Measurements from ENCODE around the gene FLAD1.
"Not testable (repeated sequence)": the region's sequence is repeated elsewhere in the genome, so short reads cannot be mapped to it uniquely, and the experiment has no call there.

The FLAD1 gene

DNA sequence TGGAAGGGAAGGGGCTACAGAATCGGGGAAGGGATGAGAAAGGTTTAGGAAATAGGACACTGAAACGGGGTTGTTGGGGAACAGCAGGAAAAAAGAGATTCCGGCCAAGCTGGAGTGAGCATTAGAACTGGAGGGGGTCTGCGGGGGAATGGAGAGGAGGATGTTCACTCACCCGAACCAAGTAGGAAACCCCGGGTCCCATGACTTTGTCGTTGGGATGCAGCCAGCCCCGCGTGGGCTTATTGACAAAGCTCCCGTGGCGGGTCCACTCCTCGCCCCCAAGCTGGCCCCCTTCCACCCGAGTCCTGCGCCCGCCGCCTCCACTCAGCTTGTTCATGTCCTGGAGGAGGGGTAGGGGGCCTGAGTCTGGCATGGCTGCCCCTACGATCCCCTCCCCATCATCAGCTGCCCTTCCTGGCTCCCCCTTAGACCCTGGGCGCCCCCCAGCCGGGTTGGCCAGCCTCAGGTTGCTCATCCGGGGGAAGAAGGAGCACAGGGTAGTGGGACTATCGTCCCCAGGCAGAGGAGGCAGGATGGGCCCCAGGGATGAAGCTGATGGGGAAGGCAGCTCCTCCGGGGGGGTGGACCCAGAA is 13.2 kb upstream of the FLAD1 start:
- no peak for DNase-seq

GRCh38 chr1:154970631-154971340 is 12.4 kb upstream of the FLAD1 start, which contains the start of gene SHC1:
Gene SHC1 (minus strand): TSS chr1:154970747. CDS start chr1:154970526, 221 bp downstream.
- peak; percentile 70 for DNase-seq

- no peak for DNase-seq
These were observed 11.7 kb upstream of the FLAD1 start for GRCh38 chr1:154971341-154971998.

- no peak for DNase-seq
These were observed 11.0 kb upstream of the FLAD1 start for GRCh38 chr1:154972213-154972516.

DNA sequence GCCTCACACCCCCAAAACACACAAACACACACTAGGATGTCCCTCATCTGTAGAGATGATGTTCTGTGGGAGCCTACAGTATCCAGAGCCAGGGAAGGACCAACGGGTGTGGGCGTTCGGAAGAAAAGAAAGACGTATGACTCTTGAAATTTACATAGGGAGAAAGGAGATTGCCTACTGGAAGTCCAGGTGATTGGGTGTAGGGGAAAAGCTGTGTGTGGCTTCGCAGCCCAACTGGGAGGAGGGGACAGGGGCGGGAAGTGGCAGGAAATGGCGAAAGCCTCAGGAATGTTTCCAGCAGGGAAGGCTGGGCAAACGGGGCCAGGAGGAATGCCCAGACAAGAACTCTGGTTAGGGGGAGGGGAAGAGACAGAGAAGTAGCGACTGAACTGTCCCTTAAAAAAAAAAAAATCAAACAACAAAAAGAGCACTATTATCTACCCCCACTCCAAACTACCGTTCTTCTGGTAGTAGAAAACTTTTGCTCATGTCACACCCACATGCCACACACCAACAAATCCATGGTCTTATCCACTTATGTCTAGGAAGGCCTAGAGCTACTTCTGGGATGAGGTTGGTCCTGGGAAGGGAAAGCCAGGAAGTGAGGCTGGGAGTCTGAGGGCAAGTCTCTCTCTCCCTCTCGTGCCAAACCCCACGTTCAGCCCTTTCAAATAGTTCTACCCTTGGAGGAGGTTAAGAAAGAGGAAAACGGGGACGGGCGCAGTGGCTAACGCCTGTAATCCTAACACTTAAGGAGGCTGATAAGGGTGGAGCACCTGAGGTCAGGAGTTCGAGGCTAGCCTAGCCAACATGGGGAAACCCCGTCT is 10.4 kb upstream of the FLAD1 start:
- no peak for DNase-seq

DNA sequence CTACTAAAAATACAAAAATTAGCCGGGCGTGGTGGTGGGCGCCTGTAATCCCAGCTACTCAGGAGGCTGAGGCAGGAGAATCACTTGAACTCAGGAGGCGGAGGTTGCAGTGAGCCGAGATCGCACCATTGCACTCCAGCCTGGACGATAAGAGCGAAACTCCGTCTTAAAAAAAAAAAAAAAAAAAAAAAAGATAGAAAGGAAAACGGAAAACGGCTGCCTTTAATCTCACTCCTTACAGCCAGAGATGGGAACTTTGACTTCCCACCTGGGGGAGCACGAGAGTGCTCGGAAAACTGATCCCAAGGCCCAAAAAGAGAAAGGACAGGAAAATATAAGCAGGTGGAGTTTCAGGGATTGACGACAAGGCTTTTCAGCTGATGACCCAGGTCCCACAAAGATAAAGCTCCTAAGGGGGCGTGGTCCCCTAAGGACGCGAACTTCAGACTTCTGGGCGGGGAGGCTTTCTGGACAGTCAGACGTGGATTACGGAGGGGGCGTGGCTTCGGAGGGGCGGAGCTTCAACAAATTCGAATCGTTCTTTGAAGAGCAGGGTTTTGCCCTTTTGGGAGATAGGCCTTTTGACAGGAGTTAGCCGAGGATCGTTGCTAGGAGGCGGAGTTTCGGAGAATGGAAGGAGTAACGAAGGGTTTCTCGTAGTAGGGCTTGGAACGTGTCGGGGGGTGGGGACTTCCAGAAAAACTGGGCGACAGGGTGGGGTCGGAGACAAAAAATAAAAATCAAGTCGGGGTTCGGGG is 9.6 kb upstream of the FLAD1 start:
- DNase-seq: peak; percentile 88

- DNase-seq: peak; percentile 99
These were observed 8.9 kb upstream of the FLAD1 start, which contains the start of gene CKS1B for GRCh38 chr1:154974102-154974807. Gene CKS1B (plus strand): TSS chr1:154974681. CDS start chr1:154974746, 65 bp downstream.

DNA sequence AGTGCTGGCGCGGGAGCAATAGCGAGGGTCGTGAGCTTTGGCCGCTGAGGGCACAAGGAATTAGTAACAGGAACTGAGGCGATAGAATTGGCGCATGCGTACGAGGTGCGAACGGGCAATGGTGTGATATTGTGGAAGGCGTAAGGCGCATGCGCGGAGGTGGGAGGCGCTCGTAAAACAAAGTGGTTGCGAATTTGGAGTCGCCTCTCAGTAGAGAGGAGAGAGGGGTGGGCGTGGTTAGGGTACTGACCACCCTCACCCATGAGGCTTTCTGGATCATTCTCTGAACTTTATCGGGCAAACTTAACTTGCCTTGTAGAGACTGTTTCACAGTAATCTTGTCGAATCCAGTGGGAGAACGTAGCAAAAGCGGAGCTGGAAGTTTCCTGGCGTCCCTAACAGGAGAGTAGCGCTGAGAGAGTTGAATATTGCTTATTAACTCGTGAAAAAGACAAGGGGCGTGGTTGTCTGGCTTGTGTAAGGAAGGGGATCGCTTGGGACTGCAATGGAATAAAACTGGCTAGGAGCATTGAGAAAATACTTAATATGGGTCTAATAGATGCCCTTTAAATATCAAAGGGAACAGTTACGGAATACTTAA is 8.2 kb upstream of the FLAD1 start:
- peak; percentile 92 for DNase-seq

- no peak for DNase-seq
These were observed 7.6 kb upstream of the FLAD1 start for GRCh38 chr1:154975409-154976059.

DNA sequence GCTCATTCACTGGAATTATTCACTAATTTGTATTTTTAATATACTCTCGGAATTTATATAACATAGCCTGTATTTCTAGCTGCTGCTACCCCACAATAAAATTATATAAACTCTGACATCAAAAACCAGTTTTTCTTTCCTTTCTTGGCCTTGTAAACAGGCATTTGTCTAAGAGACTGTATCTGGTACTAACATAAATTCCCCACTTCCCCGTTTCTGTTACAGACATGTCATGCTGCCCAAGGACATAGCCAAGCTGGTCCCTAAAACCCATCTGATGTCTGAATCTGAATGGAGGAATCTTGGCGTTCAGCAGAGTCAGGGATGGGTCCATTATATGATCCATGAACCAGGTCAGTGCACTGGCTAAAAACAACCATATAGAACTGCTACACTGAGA is 5.4 kb upstream of the FLAD1 start:
- DNase-seq: not testable (repeated sequence)

GRCh38 chr1:154978360-154978759 is 4.8 kb upstream of the FLAD1 start:
- DNase-seq: no peak

- no peak for DNase-seq
These were observed 803 bp upstream of the FLAD1 start for GRCh38 chr1:154982341-154982740.

- no peak for DNase-seq
These were observed 777 bp downstream of the FLAD1 start for GRCh38 chr1:154983776-154984466.

- not testable (repeated sequence) for DNase-seq
These were observed 3.6 kb downstream of the FLAD1 start for GRCh38 chr1:154986736-154987135.

DNA sequence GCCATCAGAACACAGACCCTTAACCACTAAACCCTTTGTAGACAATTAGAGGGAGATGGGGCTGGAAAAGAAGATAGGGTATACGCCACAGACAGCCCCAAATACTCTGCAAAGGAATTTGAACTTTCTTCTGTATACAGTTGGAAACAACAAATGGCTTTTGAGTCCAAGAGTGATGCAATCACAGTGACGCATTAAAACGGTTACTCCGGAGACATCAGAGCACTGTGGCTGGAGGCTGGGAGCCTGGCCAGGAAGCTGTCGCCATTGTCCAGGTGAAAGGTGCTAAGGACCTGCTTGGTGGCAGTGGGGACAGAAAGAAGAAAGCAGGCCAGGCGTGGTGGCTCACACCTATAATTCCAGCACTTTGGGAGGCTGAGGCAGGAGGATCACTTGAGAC is 4.2 kb downstream of the FLAD1 start:
- DNase-seq: no peak

DNA sequence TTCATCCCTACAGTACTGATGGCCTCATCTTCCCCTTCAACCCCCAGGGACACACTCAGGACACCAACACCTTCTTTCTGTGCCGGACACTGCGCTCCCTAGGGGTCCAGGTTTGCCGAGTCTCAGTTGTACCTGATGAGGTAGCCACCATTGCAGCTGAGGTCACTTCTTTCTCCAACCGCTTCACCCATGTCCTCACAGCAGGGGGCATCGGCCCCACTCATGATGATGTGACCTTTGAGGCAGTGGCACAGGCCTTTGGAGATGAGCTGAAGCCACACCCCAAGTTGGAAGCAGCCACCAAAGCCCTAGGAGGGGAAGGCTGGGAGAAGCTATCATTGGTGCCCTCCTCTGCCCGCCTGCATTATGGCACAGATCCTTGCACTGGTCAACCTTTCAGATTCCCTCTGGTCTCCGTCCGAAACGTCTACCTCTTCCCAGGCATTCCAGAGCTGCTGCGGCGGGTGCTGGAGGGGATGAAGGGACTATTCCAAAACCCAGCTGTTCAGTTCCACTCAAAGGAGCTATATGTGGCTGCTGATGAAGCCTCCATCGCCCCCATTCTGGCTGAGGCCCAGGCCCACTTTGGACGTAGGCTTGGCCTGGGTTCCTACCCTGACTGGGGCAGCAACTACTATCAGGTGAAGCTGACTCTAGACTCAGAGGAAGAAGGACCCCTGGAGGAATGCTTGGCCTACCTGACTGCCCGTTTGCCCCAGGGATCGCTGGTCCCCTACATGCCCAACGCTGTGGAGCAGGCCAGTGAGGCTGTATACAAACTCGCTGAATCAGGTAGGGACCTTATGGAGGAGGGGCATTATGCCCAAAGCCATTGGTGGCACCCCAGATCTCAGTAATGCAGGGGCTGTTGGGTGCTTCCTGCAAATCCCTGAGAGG is 5.2 kb downstream of the FLAD1 start:
- no peak for DNase-seq

DNA sequence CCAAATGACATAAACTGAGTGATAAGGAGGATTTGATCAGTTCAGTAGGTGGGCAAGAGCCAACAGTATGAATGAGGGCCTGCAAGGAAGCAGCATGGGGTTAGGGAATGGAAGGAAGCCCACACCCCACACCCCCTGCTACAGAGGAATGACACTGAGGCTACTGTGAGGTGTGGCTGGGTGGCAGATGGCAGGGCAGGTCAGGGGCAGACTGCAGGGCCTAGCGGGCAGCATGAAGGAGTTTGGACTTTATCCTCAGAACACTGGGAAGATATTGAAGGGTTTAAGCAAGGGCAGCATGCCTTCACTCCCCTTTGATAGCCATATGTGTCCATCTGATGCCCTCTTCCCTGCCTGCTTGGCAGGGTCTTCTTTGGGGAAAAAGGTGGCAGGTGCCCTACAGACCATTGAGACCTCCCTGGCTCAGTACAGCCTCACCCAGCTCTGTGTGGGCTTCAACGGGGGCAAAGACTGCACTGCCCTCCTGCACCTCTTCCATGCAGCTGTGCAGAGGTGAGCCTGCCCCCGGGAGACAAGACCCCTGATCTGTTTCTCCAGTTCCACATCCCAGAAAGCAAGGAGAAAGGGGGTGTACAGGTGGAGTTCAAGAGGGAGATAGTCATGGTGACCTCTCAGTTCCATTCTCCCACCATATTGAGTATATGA is 6.2 kb downstream of the FLAD1 start:
- DNase-seq: no peak

GRCh38 chr1:154990276-154990675 is 7.1 kb downstream of the FLAD1 start:
- no peak for DNase-seq

Data from COR-L47 (cell line).